ENCODE data around the gene SIRT7. TPM values are rescaled to one million over a fixed set of nuclear protein-coding genes. Genes with fewer than 3 reads are reported as not detected.

Gene SIRT7
- total RNA-seq, 4 donors from 2014 or later: 76.5 to 315 (median 172) TPM

DNA sequence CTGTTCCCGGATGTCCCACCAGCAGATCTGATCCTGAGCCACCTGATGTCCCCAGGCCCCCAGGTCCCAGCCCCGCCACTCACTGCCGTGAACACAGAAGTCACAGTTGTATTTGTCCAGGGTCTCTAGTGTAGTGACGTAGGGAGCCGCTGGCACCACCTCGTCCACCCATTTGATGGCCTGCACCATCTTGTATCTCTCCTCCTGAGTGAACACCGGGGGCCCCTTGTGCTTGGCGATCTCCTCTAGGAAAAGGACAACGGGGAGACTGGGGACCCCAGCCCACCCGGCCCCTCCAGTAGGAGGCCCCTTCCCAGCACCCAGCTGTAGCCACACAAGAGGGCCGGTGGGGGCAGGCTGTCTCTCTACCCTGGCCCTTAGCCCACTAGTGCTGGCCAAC, 9.2 kb downstream of the SIRT7 start:
- 96 to 100% methylated on average over 2 to 11 of the region's 11 CpGs for WGBS, 2 donors (ENCODE audit: low coverage in 1 of 2)
- in situ Hi-C loops (cut with MboI; ENCODE audit: low pct_ligation_motif_present in 1 of 4, low pct_unique_long_range_greater_than_20kb in 1 of 4, low sequenced_read_pairs in 3 of 4) (no loop called here), intact Hi-C loops (cut with DNase I; ENCODE audit: low total_unique reads) (no loop called here)
- Histone ChIP-seq H3K27me3 (no peaks in the 10 kb centered on the region), H3K4me1 (peaks cover 10 to 17% (median 13%) of the 10 kb centered on the region in 4 donors), H3K4me3 (no peak overlapping the region), H3K36me3 (peaks cover 0 to 8% (median 2%) of the 10 kb centered on the region in 4 donors), H3K27ac (no peak overlapping the region), H3K9me3 (no peaks in the 10 kb centered on the region)
- DNase-seq: no peak
- TF ChIP-seq POLR2AphosphoS5 (IDR thresholded peaks at IDR 0.05) (no peak), EP300 (IDR thresholded peaks at IDR 0.05; ENCODE audit: low read depth) (no peak), CTCF (IDR thresholded peaks at IDR 0.05) (no peak), POLR2A (IDR thresholded peaks at IDR 0.05) (no peak)

DNA sequence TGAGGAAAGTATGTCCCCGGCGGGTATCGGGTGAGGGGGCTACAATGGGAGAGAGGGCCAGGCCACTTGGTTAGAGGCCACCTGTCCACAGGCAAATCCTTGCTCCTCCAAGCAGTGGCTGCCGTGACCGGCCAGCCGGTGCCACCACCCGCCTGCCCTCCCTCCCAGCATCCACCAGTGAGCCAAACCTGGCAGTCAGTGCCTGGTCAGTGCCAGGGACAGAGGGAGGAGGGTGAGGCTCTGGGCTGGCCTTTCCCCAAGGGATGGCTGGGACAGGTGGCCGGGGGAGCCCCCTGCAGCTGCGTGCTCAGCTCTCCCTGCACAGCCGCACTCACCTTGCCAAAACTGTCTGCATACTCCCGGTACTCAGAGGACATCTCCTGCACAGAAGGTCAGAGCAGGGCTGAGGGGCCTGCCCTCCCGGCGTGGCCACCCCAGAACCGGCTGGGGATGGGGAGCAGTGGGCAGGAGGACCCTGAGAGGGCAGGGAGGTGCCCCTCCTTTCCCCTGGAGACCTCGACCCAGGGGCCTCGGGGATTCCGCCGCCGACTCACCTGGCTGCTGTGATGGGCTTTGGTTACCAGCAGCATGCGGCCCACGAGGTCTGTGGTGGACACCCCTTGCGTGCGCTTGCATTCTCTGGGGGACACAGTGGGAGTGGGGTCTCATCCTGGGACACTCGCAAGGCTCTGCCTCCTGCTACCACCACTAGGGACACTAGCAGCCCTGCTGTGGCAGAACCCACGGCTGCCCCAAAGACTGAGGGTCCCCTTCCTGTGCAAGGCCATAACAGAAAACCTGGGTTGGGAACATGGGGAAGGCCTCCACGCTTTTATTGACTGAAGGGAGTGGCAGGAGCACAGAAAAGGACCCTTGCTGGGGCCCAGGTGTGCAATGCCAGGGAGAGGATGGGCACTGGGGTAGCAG, 10.5 kb downstream of the SIRT7 start:
- Histone ChIP-seq H3K4me1 (peaks cover 12 to 22% (median 19%) of the 10 kb centered on the region in 4 donors), H3K27ac (no peak overlapping the region), H3K36me3 (no peaks in the 10 kb centered on the region), H3K4me3 (no peak overlapping the region), H3K27me3 (peaks cover 8% of the 10 kb centered on the region), H3K9me3 (no peaks in the 10 kb centered on the region)
- intact Hi-C loops (cut with DNase I; ENCODE audit: low total_unique reads): no loop called here
- WGBS, 2 donors (ENCODE audit: low coverage in 1 of 2): 91% methylated on average over 18 of the region's 26 CpGs; no CpG with 5 or more reads in 1 of the 2 donors
- no peak for DNase-seq
- TF ChIP-seq POLR2AphosphoS5 (IDR thresholded peaks at IDR 0.05): no peak
- no peak for TF ChIP-seq POLR2A (IDR thresholded peaks at IDR 0.05)
- TF ChIP-seq CTCF (IDR thresholded peaks at IDR 0.05): no peak
- TF ChIP-seq EP300 (IDR thresholded peaks at IDR 0.05; ENCODE audit: low read depth): no peak
- in situ Hi-C loops (cut with MboI; ENCODE audit: low pct_ligation_motif_present in 1 of 4, low pct_unique_long_range_greater_than_20kb in 1 of 4, low sequenced_read_pairs in 3 of 4): no loop called here

GRCh38 chr17:81906476-81907218, 11.3 kb downstream of the SIRT7 start:
- 90% methylated on average over 11 of the region's 15 CpGs; no CpG with 5 or more reads in 1 of the 2 donors for WGBS, 2 donors (ENCODE audit: low coverage in 1 of 2)
- Histone ChIP-seq H3K9me3 (no peaks in the 10 kb centered on the region), H3K36me3 (no peaks in the 10 kb centered on the region), H3K27me3 (peaks cover 16% of the 10 kb centered on the region), H3K4me3 (no peak overlapping the region), H3K4me1 (peaks cover 18 to 26% (median 23%) of the 10 kb centered on the region in 4 donors), H3K27ac (no peak overlapping the region)
- in situ Hi-C loops (cut with MboI; ENCODE audit: low pct_ligation_motif_present in 1 of 4, low pct_unique_long_range_greater_than_20kb in 1 of 4, low sequenced_read_pairs in 3 of 4): no loop called here
- TF ChIP-seq POLR2AphosphoS5 (IDR thresholded peaks at IDR 0.05): no peak
- TF ChIP-seq EP300 (IDR thresholded peaks at IDR 0.05; ENCODE audit: low read depth): no peak
- TF ChIP-seq CTCF (IDR thresholded peaks at IDR 0.05): no peak
- no peak for TF ChIP-seq POLR2A (IDR thresholded peaks at IDR 0.05)
- intact Hi-C loops (cut with DNase I; ENCODE audit: low total_unique reads): no loop called here
- no peak for DNase-seq

GRCh38 chr17:81905993-81906392, 12.0 kb downstream of the SIRT7 start:
- Histone ChIP-seq H3K4me3 (no peak overlapping the region), H3K4me1 (peaks cover 20 to 27% (median 22%) of the 10 kb centered on the region in 4 donors), H3K27ac (no peak overlapping the region), H3K36me3 (no peaks in the 10 kb centered on the region), H3K9me3 (no peaks in the 10 kb centered on the region), H3K27me3 (peaks cover 21% of the 10 kb centered on the region)
- TF ChIP-seq POLR2A (IDR thresholded peaks at IDR 0.05) (no peak), CTCF (IDR thresholded peaks at IDR 0.05) (no peak), POLR2AphosphoS5 (IDR thresholded peaks at IDR 0.05) (no peak), EP300 (IDR thresholded peaks at IDR 0.05; ENCODE audit: low read depth) (no peak)
- DNase-seq: no peak
- 98% methylated on average over 9 of the region's 10 CpGs; no CpG with 5 or more reads in 1 of the 2 donors for WGBS, 2 donors (ENCODE audit: low coverage in 1 of 2)
- in situ Hi-C loops (cut with MboI; ENCODE audit: low pct_ligation_motif_present in 1 of 4, low pct_unique_long_range_greater_than_20kb in 1 of 4, low sequenced_read_pairs in 3 of 4): no loop called here
- intact Hi-C loops (cut with DNase I; ENCODE audit: low total_unique reads): no loop called here

All from transverse colon (tissue), 4 donors.